Stimulated activated CD4-positive, alpha-beta T cell treated with anti-CD3 and anti-CD28 coated beads, Interleukin-12 subunit alpha, Interleukin-12 subunit beta, amount 100 ng/mL, for 4 hours (primary cell): ENCODE data around the gene MTA1.

Source experiments
- DNase-seq: peaks from one replicate; pipeline ENCODE4 v3.0.0-alpha.2; 2020

MTA1 gene

GRCh38 chr14:105447651-105448640, 28.3 kb downstream of the MTA1 start:
- DNase-seq, result no peak

- DNase-seq, result peak; percentile 61
These were observed 29.1 kb downstream of the MTA1 start for GRCh38 chr14:105448706-105449111.

GRCh38 chr14:105449276-105450122, 29.9 kb downstream of the MTA1 start:
- no peak for DNase-seq

- DNase-seq, result no peak
These were observed 30.5 kb downstream of the MTA1 start for GRCh38 chr14:105450123-105450505.

GRCh38 chr14:105450864-105451720, 31.5 kb downstream of the MTA1 start:
- DNase-seq, result no peak

- no peak for DNase-seq
These were observed 33.3 kb downstream of the MTA1 start for GRCh38 chr14:105452963-105453362.

- DNase-seq, result no peak
These were observed 34.2 kb downstream of the MTA1 start for GRCh38 chr14:105453847-105454246.

GRCh38 chr14:105455086-105455640, 35.5 kb downstream of the MTA1 start:
- DNase-seq, result no peak

- DNase-seq, result no peak
These were observed 36.4 kb downstream of the MTA1 start for GRCh38 chr14:105455766-105456660.

GRCh38 chr14:105456736-105457617, 37.4 kb downstream of the MTA1 start:
- no peak for DNase-seq

GRCh38 chr14:105458010-105458409, 38.4 kb downstream of the MTA1 start:
- DNase-seq, result no peak

- DNase-seq, result no peak
These were observed 38.9 kb downstream of the MTA1 start for GRCh38 chr14:105458571-105458970.

GRCh38 chr14:105460116-105460515, 40.5 kb downstream of the MTA1 start:
- no peak for DNase-seq

- DNase-seq, result no peak
These were observed 41.0 kb downstream of the MTA1 start for GRCh38 chr14:105460616-105461015.

- no peak for DNase-seq
These were observed 42.3 kb downstream of the MTA1 start for GRCh38 chr14:105461903-105462302.

GRCh38 chr14:105464501-105464900, 44.9 kb downstream of the MTA1 start:
- no peak for DNase-seq

- DNase-seq, result no peak
These were observed 45.8 kb downstream of the MTA1 start for GRCh38 chr14:105465209-105466031.

GRCh38 chr14:105466531-105467248, 47.1 kb downstream of the MTA1 start:
- no peak for DNase-seq
